ENCODE results near the gene EPHB1. TPM values are rescaled to one million over a fixed set of nuclear protein-coding genes. Genes with fewer than 3 reads are reported as not detected.

EPHB1 gene
- polyA plus RNA-seq, 1 of the 3 experiments (the other 2 are of a cell fraction) = 1.2 TPM

DNA sequence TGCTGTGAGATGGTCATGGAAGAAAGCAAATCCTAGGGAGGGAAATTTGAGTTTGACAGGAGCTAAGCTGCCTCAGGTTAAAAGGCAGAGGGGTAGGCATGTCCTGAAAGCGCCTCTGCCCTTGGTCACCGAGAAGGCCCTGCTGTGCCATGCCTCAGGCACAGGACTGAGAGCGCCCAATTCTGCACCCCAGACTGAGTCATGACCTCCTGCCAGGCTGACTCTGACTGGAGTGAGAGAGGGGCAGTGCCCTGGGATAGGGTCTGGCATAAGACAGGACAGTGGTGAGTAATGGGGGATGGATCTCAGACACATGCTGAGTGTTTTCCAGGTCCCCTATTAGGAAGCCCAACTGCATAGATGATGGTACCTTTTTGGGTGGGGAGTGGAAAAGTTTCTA lies 44.4 kb downstream of the EPHB1 start:
- Histone ChIP-seq H3K4me3 (ENCODE audit: low read depth in 2 of 2, low read length in 1 of 2) (no peak overlapping the region), H3K27ac (ENCODE audit: low read depth in 2 of 2, low read length in 1 of 2) (no peak overlapping the region), H4K20me1 (ENCODE audit: insufficient read depth) (no peaks in the 10 kb centered on the region), H3K9me3 (no peaks in the 10 kb centered on the region), H3K4me2 (no peak overlapping the region), H3K79me2 (ENCODE audit: insufficient read depth) (no peaks in the 10 kb centered on the region), H3K27me3 (ENCODE audit: insufficient read depth) (no peaks in the 10 kb centered on the region), H3K4me1 (ENCODE audit: control insufficient read depth in 1 of 2, insufficient read depth in 2 of 2, low read depth in 1 of 2, low read length in 1 of 2) (no peaks in the 10 kb centered on the region), H3K9ac (no peak overlapping the region), H3K36me3 (replicated peaks in 1 of 2; ENCODE audit: control insufficient read depth in 1 of 2, insufficient read depth in 2 of 2, low read length in 1 of 2) (no peaks in the 10 kb centered on the region), H3K9me2 (no peaks in the 10 kb centered on the region), H2AFZ (ENCODE audit: low read depth) (no peak overlapping the region), H3F3A (replicated peaks; ENCODE audit: insufficient read depth) (no peaks in the 10 kb centered on the region)
- POLR2A ChIA-PET = no interaction called here
- 49% methylated on average over 2 of the region's 3 CpGs for WGBS (ENCODE audit: low lambda C conversion rate)
- CTCF ChIA-PET = no interaction called here
- no peak for DNase-seq
- TF ChIP-seq, protein P1, sequence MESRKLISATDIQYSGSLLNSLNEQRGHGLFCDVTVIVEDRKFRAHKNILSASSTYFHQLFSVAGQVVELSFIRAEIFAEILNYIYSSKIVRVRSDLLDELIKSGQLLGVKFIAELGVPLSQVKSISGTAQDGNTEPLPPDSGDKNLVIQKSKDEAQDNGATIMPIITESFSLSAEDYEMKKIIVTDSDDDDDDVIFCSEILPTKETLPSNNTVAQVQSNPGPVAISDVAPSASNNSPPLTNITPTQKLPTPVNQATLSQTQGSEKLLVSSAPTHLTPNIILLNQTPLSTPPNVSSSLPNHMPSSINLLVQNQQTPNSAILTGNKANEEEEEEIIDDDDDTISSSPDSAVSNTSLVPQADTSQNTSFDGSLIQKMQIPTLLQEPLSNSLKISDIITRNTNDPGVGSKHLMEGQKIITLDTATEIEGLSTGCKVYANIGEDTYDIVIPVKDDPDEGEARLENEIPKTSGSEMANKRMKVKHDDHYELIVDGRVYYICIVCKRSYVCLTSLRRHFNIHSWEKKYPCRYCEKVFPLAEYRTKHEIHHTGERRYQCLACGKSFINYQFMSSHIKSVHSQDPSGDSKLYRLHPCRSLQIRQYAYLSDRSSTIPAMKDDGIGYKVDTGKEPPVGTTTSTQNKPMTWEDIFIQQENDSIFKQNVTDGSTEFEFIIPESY (IDR thresholded peaks at IDR 0.05; ENCODE audit: borderline replicate concordance, low read depth) = no peak

DNA sequence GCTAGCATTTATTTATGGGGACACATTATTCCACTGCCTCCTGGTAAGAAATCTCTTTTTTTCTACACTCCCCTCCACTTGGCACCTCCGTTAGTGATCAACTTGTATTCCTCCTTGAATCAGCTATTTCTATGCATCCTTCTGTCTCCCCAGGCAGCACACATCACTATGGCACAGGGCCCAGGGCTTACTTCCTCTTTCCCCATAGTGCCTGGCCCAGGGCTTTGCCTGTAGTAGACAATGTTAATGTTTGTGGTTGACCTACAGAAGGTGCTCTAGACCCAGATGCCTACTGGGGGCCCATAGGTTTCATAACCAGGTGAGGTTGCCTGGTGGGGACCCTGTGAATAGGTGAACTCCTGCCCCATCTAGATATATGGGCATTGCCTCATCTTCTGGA lies 44.9 kb downstream of the EPHB1 start:
- DNase-seq = no peak
- no peak overlapping the region for H2AFZ ChIP-seq (ENCODE audit: low read depth)
- TF ChIP-seq, protein P2, sequence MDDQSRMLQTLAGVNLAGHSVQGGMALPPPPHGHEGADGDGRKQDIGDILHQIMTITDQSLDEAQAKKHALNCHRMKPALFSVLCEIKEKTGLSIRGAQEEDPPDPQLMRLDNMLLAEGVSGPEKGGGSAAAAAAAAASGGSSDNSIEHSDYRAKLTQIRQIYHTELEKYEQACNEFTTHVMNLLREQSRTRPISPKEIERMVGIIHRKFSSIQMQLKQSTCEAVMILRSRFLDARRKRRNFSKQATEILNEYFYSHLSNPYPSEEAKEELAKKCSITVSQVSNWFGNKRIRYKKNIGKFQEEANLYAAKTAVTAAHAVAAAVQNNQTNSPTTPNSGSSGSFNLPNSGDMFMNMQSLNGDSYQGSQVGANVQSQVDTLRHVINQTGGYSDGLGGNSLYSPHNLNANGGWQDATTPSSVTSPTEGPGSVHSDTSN (IDR thresholded peaks at IDR 0.05) = no peak
- TF ChIP-seq TCF12 (IDR thresholded peaks at IDR 0.05) (no peak), MEF2A (IDR thresholded peaks at IDR 0.05; ENCODE audit: borderline replicate concordance, low read depth) (no peak), JUND (IDR thresholded peaks at IDR 0.05) (no peak)
- TF ChIP-seq, protein P3, sequence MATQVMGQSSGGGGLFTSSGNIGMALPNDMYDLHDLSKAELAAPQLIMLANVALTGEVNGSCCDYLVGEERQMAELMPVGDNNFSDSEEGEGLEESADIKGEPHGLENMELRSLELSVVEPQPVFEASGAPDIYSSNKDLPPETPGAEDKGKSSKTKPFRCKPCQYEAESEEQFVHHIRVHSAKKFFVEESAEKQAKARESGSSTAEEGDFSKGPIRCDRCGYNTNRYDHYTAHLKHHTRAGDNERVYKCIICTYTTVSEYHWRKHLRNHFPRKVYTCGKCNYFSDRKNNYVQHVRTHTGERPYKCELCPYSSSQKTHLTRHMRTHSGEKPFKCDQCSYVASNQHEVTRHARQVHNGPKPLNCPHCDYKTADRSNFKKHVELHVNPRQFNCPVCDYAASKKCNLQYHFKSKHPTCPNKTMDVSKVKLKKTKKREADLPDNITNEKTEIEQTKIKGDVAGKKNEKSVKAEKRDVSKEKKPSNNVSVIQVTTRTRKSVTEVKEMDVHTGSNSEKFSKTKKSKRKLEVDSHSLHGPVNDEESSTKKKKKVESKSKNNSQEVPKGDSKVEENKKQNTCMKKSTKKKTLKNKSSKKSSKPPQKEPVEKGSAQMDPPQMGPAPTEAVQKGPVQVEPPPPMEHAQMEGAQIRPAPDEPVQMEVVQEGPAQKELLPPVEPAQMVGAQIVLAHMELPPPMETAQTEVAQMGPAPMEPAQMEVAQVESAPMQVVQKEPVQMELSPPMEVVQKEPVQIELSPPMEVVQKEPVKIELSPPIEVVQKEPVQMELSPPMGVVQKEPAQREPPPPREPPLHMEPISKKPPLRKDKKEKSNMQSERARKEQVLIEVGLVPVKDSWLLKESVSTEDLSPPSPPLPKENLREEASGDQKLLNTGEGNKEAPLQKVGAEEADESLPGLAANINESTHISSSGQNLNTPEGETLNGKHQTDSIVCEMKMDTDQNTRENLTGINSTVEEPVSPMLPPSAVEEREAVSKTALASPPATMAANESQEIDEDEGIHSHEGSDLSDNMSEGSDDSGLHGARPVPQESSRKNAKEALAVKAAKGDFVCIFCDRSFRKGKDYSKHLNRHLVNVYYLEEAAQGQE (IDR thresholded peaks at IDR 0.05; ENCODE audit: low read depth, low read length) = no peak
- no peaks in the 10 kb centered on the region for H3K79me2 ChIP-seq (ENCODE audit: insufficient read depth)
- H3K9ac ChIP-seq = no peak overlapping the region
- H3K4me2 ChIP-seq = no peak overlapping the region
- H4K20me1 ChIP-seq (ENCODE audit: insufficient read depth) = no peaks in the 10 kb centered on the region
- H3K4me3 ChIP-seq (ENCODE audit: low read depth in 2 of 2, low read length in 1 of 2) = no peak overlapping the region
- H3K36me3 ChIP-seq (replicated peaks in 1 of 2; ENCODE audit: control insufficient read depth in 1 of 2, insufficient read depth in 2 of 2, low read length in 1 of 2) = no peaks in the 10 kb centered on the region
- CTCF ChIA-PET = no interaction called here
- WGBS (ENCODE audit: low lambda C conversion rate) = 33% methylated on average over 1 of the region's 1 CpG
- no peaks in the 10 kb centered on the region for H3F3A ChIP-seq (replicated peaks; ENCODE audit: insufficient read depth)
- no peaks in the 10 kb centered on the region for H3K4me1 ChIP-seq (ENCODE audit: control insufficient read depth in 1 of 2, insufficient read depth in 2 of 2, low read depth in 1 of 2, low read length in 1 of 2)
- H3K27me3 ChIP-seq (ENCODE audit: insufficient read depth) = no peaks in the 10 kb centered on the region
- POLR2A ChIA-PET = no interaction called here
- H3K9me3 ChIP-seq = no peaks in the 10 kb centered on the region
- H3K9me2 ChIP-seq = no peaks in the 10 kb centered on the region
- no peak overlapping the region for H3K27ac ChIP-seq (ENCODE audit: low read depth in 2 of 2, low read length in 1 of 2)
